HUES48 (cell line): ENCODE measurements around the gene TSPAN9.

Experiments
- H3K27ac ChIP-seq: one replicate; pipeline ENCODE4 v1.7.0; 2013; ENCODE audit warnings: low read depth, low read length, inconsistent platforms
- H3K27me3 ChIP-seq: 2 replicates; pipeline ENCODE4 v1.6.1; 2013; ENCODE audit warnings: mild to moderate bottlenecking, low read length; ENCODE audit not compliant: control insufficient read depth, insufficient read depth
- H3K36me3 ChIP-seq: 2 replicates; pipeline ENCODE4 v1.6.1; 2013; ENCODE audit warnings: low read length; ENCODE audit not compliant: control insufficient read depth, insufficient read depth
- H3K4me1 ChIP-seq: 2 replicates; pipeline ENCODE4 v1.6.1; 2013; ENCODE audit warnings: mild to moderate bottlenecking, low read length; ENCODE audit not compliant: control insufficient read depth, insufficient read depth
- H3K4me3 ChIP-seq: 2 replicates; pipeline ENCODE4 v1.5.1; 2013; ENCODE audit warnings: mild to moderate bottlenecking, low read depth, low read length
- H3K9ac ChIP-seq: 2 replicates; pipeline ENCODE4 v1.6.1; 2013; ENCODE audit warnings: mild to moderate bottlenecking, low read depth, low read length, moderate library complexity
- H3K9me3 ChIP-seq: 2 replicates; pipeline ENCODE4 v1.6.1; 2013; ENCODE audit warnings: low read length; ENCODE audit not compliant: control insufficient read depth, insufficient read depth

The TSPAN9 gene

GRCh38 chr12:3203713-3204112, 126.5 kb downstream of the TSPAN9 start:
- no peak overlapping the region for H3K27ac ChIP-seq
- peaks cover 36% of the 10 kb centered on the region for H3K27me3 ChIP-seq
- H3K9me3 ChIP-seq: no peaks in the 10 kb centered on the region
- peaks cover 29% of the 10 kb centered on the region for H3K4me1 ChIP-seq
- no peak overlapping the region for H3K4me3 ChIP-seq
- no peaks in the 10 kb centered on the region for H3K36me3 ChIP-seq
- no peak overlapping the region for H3K9ac ChIP-seq

GRCh38 chr12:3204143-3204542, 127.0 kb downstream of the TSPAN9 start:
- Histone ChIP-seq H3K4me1 (peaks cover 29% of the 10 kb centered on the region), H3K27ac (no peak overlapping the region), H3K9ac (no peak overlapping the region), H3K9me3 (no peaks in the 10 kb centered on the region), H3K4me3 (no peak overlapping the region), H3K36me3 (no peaks in the 10 kb centered on the region), H3K27me3 (peaks cover 32% of the 10 kb centered on the region)

DNA sequence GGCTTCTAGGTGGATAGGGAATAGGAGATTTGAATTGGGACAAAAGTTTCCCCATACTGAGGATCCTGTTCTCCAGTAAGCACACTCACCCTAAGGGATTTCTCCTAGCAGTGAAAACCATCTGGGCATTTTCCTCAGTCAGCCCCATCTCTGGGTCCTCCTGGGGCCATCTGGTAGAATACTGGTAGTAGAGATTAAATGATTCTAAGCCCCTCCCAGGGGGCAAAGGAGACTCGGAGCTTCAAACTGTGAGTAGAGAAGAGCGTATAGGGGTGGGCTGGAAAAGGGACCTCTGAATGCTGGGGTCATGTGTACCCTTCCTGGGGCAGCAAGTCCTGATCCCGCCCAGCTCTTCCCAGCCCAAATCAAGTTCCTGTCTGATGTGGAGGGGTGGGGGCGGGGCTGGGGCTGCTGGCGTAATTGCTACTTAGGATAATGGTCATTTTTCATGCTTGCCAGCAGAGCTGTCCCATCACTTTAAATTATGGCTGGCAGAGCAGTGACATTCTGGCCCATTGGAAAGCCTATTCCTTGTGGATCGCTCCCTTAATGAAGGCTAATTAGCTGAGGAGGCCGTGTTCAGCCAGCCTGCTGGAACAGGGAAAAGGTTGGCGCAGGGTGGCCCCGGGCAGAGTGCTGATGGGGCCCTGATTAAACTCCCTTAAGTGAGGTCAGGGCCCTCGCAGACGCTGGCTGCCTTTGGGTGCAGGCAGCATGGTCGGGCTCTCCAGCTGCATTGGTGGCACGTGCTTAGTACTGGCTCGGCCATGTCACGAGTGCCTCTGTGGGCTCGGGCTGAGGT, 127.8 kb downstream of the TSPAN9 start:
- H3K36me3 ChIP-seq: no peaks in the 10 kb centered on the region
- H3K27ac ChIP-seq: no peak overlapping the region
- no peaks in the 10 kb centered on the region for H3K9me3 ChIP-seq
- peaks cover 25% of the 10 kb centered on the region for H3K27me3 ChIP-seq
- no peak overlapping the region for H3K9ac ChIP-seq
- H3K4me1 ChIP-seq: peaks cover 29% of the 10 kb centered on the region
- H3K4me3 ChIP-seq: no peak overlapping the region

- no peak overlapping the region for H3K9ac ChIP-seq
- H3K36me3 ChIP-seq: no peaks in the 10 kb centered on the region
- no peak overlapping the region for H3K27ac ChIP-seq
- H3K9me3 ChIP-seq: no peaks in the 10 kb centered on the region
- H3K4me1 ChIP-seq: peaks cover 28% of the 10 kb centered on the region
- H3K27me3 ChIP-seq: peaks cover 20% of the 10 kb centered on the region
- H3K4me3 ChIP-seq: no peak overlapping the region
Measured at GRCh38 chr12:3205742-3206519, 128.8 kb downstream of the TSPAN9 start.

DNA sequence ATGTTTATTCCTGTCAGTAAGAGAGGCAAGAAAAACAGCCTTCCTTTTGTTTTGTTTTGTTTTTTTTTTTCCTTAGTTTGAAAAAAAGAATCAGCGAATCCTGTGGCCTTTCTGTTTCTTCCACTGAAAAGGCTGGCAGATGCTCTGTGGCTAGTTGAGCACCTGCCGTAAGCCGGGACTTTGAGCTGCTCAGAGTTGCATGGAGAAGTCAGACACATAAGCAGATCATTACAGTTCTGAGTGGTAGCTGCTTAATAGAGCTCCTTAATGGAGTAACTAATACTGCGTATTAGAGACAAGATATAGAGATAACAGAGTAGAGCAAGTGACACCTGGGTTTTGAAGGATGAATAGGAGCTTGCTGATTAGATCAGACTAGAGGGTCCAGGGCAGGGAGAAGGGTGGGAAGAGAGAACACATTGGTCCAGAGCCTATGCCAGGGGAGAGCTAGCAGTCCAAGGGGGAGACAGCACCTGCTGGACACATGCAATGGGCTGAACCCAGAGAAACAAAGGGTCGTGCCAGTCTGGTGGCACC, 129.4 kb downstream of the TSPAN9 start:
- Histone ChIP-seq H3K4me3 (no peak overlapping the region), H3K9ac (no peak overlapping the region), H3K4me1 (peaks cover 21% of the 10 kb centered on the region), H3K27me3 (peaks cover 13% of the 10 kb centered on the region), H3K9me3 (no peaks in the 10 kb centered on the region), H3K36me3 (no peaks in the 10 kb centered on the region), H3K27ac (no peak overlapping the region)

- H3K9me3 ChIP-seq: no peaks in the 10 kb centered on the region
- no peaks in the 10 kb centered on the region for H3K36me3 ChIP-seq
- H3K27ac ChIP-seq: no peak overlapping the region
- no peak overlapping the region for H3K9ac ChIP-seq
- H3K4me3 ChIP-seq: no peak overlapping the region
- peaks cover 21% of the 10 kb centered on the region for H3K4me1 ChIP-seq
- peaks cover 7% of the 10 kb centered on the region for H3K27me3 ChIP-seq
Measured at GRCh38 chr12:3207175-3207574, 130.0 kb downstream of the TSPAN9 start.

- Histone ChIP-seq H3K4me3 (no peak overlapping the region), H3K27me3 (peaks cover under 1% of the 10 kb centered on the region), H3K9ac (no peak overlapping the region), H3K36me3 (no peaks in the 10 kb centered on the region), H3K9me3 (no peaks in the 10 kb centered on the region), H3K4me1 (peaks cover 17% of the 10 kb centered on the region), H3K27ac (no peak overlapping the region)
Measured at GRCh38 chr12:3207858-3208257, 130.7 kb downstream of the TSPAN9 start.

GRCh38 chr12:3213188-3213587, 136.0 kb downstream of the TSPAN9 start:
- Histone ChIP-seq H3K9me3 (no peaks in the 10 kb centered on the region), H3K36me3 (no peaks in the 10 kb centered on the region), H3K4me1 (peaks cover 20% of the 10 kb centered on the region), H3K9ac (no peak overlapping the region), H3K27me3 (no peaks in the 10 kb centered on the region), H3K27ac (no peak overlapping the region), H3K4me3 (no peak overlapping the region)

GRCh38 chr12:3213768-3214167, 136.6 kb downstream of the TSPAN9 start:
- no peaks in the 10 kb centered on the region for H3K36me3 ChIP-seq
- H3K9ac ChIP-seq: no peak overlapping the region
- H3K27me3 ChIP-seq: no peaks in the 10 kb centered on the region
- no peak overlapping the region for H3K27ac ChIP-seq
- peaks cover 20% of the 10 kb centered on the region for H3K4me1 ChIP-seq
- H3K4me3 ChIP-seq: no peak overlapping the region
- no peaks in the 10 kb centered on the region for H3K9me3 ChIP-seq

GRCh38 chr12:3214526-3215365, 137.6 kb downstream of the TSPAN9 start:
- H3K9ac ChIP-seq: no peak overlapping the region
- H3K4me3 ChIP-seq: no peak overlapping the region
- peak overlapping the region; percentile 1 for H3K27ac ChIP-seq

More at GRCh38 chr12:3214526-3215365, 137.6 kb downstream of the TSPAN9 start:
- H3K36me3 ChIP-seq: no peaks in the 10 kb centered on the region
- H3K4me1 ChIP-seq: peaks cover 20% of the 10 kb centered on the region
- H3K27me3 ChIP-seq: no peaks in the 10 kb centered on the region
- no peaks in the 10 kb centered on the region for H3K9me3 ChIP-seq
